ENCODE measurements around the gene GNG14.

Gene GNG14

DNA sequence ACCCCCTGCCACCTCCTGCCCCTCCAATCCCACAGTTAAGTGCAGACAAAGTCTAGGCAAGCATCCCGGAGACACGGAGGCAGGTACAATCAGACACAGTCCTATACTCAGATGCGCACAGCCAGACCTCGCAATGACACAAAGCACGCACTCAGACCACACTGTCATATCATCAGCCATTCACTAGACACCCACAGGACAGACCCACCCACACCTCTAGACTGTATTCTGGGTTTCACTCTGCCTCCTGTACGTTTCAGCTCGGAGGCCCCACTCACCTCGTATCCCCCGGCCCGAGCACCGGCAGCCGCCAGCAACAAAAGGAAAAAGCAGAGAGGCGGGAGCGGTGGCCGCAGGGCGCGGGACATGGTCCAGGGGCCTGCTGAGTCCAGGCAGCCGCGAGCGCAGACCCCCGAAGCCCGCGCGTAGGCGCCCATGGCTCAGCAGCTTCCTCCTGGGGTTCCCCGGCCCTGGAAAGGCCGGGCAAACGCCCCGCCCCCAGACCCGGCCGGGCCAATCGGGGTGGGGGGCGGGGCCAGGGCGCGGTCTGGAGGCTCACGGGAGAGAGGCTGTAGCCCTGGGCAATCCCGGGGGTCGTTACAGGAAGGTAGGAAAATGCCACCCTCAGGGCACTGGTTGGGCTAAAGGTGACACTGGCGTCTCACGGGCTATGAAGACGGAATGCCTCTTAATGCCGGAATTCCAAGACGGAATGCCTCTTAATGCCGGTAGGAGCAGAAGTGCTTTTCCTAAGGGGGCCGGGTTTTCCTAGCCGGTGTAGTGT lies 21.3 kb upstream of the GNG14 start, which contains the start of the genes MAN2B1 and WDR83:
MAN2B1 (minus strand) TSS at position 478 of the 784 bp plus-strand sequence; CDS start at position 437, 41 bp downstream.
WDR83 (plus strand) TSS at position 543 of the 784 bp plus-strand sequence. CDS start 2,984 bp downstream, outside the sequence.
- Histone ChIP-seq H3K27ac (peak within 1 kb of the TSS; percentile 76), H3K9ac (peak within 1 kb of the TSS; percentile 87)
- TF ChIP-seq Cebpa-rat (IDR thresholded peaks at IDR 0.05), result no peak

DNA sequence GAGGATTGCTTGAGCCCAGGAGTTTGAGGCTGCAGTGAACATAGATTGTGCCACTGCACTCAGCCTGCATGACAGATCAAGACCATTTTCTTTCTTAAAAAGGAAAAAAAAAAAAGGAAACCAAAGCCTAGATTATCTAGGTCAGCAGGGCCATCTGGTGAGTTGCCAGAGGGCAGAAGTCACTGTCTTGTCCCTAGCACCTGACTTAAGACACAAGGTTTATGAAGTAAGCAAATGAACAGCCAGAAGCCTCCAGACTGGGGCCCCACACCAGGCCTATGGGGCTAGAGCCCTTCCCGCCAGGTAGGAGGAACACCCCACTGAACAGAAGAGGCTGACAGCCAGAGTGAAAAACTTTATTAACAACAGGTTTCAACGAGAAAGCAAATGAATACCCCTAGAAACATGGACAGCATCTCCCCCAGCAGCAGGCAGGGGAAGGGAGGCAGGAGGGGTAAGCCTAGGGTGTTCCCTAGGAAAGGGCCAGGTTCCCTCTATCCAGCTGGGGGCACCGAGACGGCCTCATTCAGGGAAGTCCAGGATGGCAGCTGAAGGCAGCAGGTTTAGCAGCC lies 20.0 kb upstream of the GNG14 start:
- Histone ChIP-seq H3K36me3 (peaks cover 34% of the 10 kb centered on the region), H3K9me3 (no peaks in the 10 kb centered on the region), H3K4me2 (peak overlapping the region; percentile 88), H3K4me1 (peaks cover 52% of the 10 kb centered on the region), H4K20me1 (peaks cover 14% of the 10 kb centered on the region), H3K27me3 (no peaks in the 10 kb centered on the region), H3K27ac (no peak overlapping the region), H3K9ac (peak overlapping the region; percentile 94; the same call in 1 of the 2 replicates), H3K4me3 (peak overlapping the region; percentile 90)
- TF ChIP-seq Cebpa-rat (IDR thresholded peaks at IDR 0.05), result no peak

More for the DNA sequence above, 21.3 kb upstream of the GNG14 start, which contains the start of the genes MAN2B1 and WDR83:
- Histone ChIP-seq H3K4me3 (peak within 1 kb of the TSS; percentile 90), H3K27me3 (no peaks in the 10 kb centered on the region), H3K9me3 (no peaks in the 10 kb centered on the region), H3K36me3 (peaks cover 36% of the 10 kb centered on the region), H4K20me1 (peaks cover 6% of the 10 kb centered on the region; the same call in 1 of the 2 replicates), H3K4me1 (peaks cover 52% of the 10 kb centered on the region), H3K4me2 (peak within 1 kb of the TSS; percentile 88)

GRCh38 chr19:12668346-12668745 lies 19.5 kb upstream of the GNG14 start:
- H3K4me3 ChIP-seq, result peak overlapping the region; percentile 90
- H3K36me3 ChIP-seq, result peaks cover 34% of the 10 kb centered on the region
- no peaks in the 10 kb centered on the region for H3K9me3 ChIP-seq
- TF ChIP-seq Cebpa-rat (IDR thresholded peaks at IDR 0.05), result no peak
- H3K27ac ChIP-seq, result no peak overlapping the region
- H3K4me2 ChIP-seq, result peak overlapping the region; percentile 88
- H3K4me1 ChIP-seq, result peaks cover 52% of the 10 kb centered on the region
- H3K9ac ChIP-seq, result peak overlapping the region; percentile 94
- no peaks in the 10 kb centered on the region for H3K27me3 ChIP-seq
- H4K20me1 ChIP-seq, result peaks cover 17% of the 10 kb centered on the region

DNA sequence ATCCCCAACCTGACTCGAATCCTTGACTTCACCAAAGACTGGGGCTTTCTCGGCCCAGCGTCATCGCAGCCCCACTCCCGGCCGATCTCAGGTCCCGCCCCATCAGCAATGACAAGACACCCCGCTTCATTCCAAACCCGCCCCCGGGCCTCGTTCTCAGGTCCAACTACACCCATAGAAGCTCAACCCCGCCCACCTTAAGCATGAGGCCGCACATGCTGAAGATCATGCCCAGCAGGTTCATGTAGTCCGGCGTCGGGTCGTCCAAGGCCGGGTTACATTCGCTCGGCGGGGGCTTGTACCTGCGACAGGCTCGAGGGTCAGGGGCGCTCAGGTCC lies 18.9 kb upstream of the GNG14 start:
- Histone ChIP-seq H3K36me3 (peaks cover 34% of the 10 kb centered on the region), H3K4me1 (peaks cover 52% of the 10 kb centered on the region), H3K27ac (peak overlapping the region; percentile 96), H3K4me3 (peak overlapping the region; percentile 90), H3K9me3 (no peaks in the 10 kb centered on the region), H3K9ac (peak overlapping the region; percentile 94), H3K4me2 (peak overlapping the region; percentile 88), H3K27me3 (no peaks in the 10 kb centered on the region), H4K20me1 (peaks cover 21% of the 10 kb centered on the region)
- no peak for TF ChIP-seq Cebpa-rat (IDR thresholded peaks at IDR 0.05)

DNA sequence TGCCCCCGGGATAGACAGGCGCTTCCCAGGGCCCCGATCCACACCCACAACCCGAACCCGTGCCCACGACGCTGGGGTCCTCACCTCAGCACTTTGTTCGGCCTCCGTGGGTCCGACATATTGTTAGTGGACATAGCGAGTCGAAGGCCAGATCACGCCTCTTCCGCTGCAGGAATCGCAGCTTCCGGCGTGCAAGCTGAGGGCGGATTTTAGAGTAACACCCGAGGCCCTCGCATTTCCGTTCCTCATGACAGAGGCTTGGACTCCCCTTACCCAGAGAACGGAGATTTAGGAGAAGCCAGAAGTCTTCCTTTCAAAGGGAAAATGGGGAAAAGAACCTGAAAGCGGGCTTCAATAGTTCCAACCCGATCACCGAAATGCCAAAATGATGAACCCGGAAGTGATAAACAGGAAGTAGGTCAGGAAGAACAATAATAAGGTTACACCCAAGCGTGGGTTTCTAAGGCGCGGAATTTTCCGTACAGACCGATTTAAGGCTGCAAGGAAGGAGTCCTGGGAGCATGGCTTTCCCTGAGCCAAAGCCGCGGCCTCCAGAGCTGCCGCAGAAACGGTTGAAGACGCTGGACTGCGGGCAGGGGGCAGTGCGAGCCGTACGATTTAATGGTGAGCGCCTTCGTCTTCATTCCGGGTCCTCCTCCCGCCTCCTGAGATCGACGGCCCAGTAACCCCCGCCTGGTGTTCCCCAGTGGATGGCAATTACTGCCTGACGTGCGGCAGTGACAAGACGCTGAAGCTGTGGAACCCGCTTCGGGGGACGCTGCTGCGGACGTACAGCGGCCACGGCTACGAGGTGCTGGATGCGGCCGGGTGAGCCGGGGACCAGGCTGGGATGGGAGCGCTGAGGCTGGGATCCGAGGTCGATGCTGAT lies 18.3 kb upstream of the GNG14 start:
- H3K4me3 ChIP-seq, result peak overlapping the region; percentile 90
- H3K36me3 ChIP-seq, result peaks cover 34% of the 10 kb centered on the region
- peak overlapping the region; percentile 96 for H3K27ac ChIP-seq
- peak overlapping the region; percentile 88 for H3K4me2 ChIP-seq
- H3K4me1 ChIP-seq, result peaks cover 47% of the 10 kb centered on the region
- H4K20me1 ChIP-seq, result peaks cover 28% of the 10 kb centered on the region
- TF ChIP-seq Cebpa-rat (IDR thresholded peaks at IDR 0.05), result no peak
- no peaks in the 10 kb centered on the region for H3K27me3 ChIP-seq
- no peaks in the 10 kb centered on the region for H3K9me3 ChIP-seq
- peak overlapping the region; percentile 94 for H3K9ac ChIP-seq

- TF ChIP-seq Cebpa-rat (IDR thresholded peaks at IDR 0.05), result no peak
Measured at GRCh38 chr19:12670159-12670928, 17.5 kb upstream of the GNG14 start.

DNA sequence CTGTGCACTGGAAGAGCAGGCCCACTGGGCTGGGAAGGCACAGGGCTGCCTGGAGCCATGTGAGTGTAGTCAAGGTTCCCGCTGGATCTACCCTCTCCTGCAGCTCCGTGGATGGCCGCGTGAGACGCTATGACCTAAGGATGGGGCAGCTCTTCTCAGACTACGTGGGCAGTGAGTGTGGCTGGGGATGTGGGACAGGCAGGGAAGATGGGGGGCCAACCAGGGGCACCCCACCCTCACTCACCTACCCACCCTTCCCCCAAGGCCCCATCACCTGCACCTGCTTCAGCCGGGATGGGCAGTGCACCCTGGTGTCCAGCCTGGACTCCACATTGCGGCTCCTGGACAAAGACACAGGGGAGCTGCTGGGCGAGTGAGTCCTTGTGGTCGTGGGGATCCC lies 15.1 kb upstream of the GNG14 start:
- Histone ChIP-seq H3K4me1 (peaks cover 26% of the 10 kb centered on the region), H3K4me3 (no peak overlapping the region), H3K9ac (no peak overlapping the region), H3K4me2 (no peak overlapping the region), H3K27ac (no peak overlapping the region), H3K27me3 (no peaks in the 10 kb centered on the region), H4K20me1 (peaks cover 60% of the 10 kb centered on the region), H3K9me3 (no peaks in the 10 kb centered on the region), H3K36me3 (peaks cover 60% of the 10 kb centered on the region)
- TF ChIP-seq Cebpa-rat (IDR thresholded peaks at IDR 0.05), result no peak

More at GRCh38 chr19:12670159-12670928, 17.5 kb upstream of the GNG14 start:
- Histone ChIP-seq H4K20me1 (peaks cover 36% of the 10 kb centered on the region), H3K4me1 (peaks cover 38% of the 10 kb centered on the region), H3K4me3 (peak overlapping the region; percentile 90), H3K27ac (peak overlapping the region; percentile 96), H3K36me3 (peaks cover 36% of the 10 kb centered on the region), H3K9me3 (no peaks in the 10 kb centered on the region), H3K27me3 (no peaks in the 10 kb centered on the region), H3K4me2 (peak overlapping the region; percentile 88), H3K9ac (peak overlapping the region; percentile 94)

DNA sequence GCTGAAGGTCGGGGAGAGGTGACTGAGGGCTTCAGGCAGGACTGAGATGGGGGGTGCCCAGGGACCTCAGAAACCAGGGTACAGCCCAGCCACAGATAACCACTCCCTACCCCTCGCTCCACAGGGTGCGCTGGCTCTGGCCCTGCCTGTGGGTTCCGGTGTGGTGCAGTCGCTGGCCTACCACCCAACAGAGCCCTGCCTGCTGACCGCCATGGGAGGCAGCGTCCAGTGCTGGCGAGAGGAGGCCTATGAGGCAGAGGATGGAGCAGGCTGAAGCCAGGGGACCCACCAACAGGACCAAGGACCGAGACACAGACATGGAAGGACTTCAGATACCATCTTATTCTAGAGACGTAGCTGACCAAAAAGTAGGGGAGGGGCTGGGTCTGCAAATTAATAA lies 12.4 kb upstream of the GNG14 start:
- H4K20me1 ChIP-seq, result peaks cover 66% of the 10 kb centered on the region
- H3K4me1 ChIP-seq, result peaks cover 21% of the 10 kb centered on the region
- no peak overlapping the region for H3K4me2 ChIP-seq
- TF ChIP-seq Cebpa-rat (IDR thresholded peaks at IDR 0.05), result no peak
- H3K4me3 ChIP-seq, result no peak overlapping the region
- no peak overlapping the region for H3K27ac ChIP-seq
- no peaks in the 10 kb centered on the region for H3K9me3 ChIP-seq
- H3K36me3 ChIP-seq, result peaks cover 85% of the 10 kb centered on the region
- no peaks in the 10 kb centered on the region for H3K27me3 ChIP-seq
- H3K9ac ChIP-seq, result no peak overlapping the region

- Histone ChIP-seq H3K9ac (0 out of 2 replicates have a peak overlapping the region, but pooled peaks have one; percentile 24), H3K27ac (no peak overlapping the region), H3K9me3 (no peaks in the 10 kb centered on the region), H3K36me3 (peaks cover 85% of the 10 kb centered on the region), H3K4me2 (no peak overlapping the region), H3K4me1 (peaks cover 20% of the 10 kb centered on the region), H3K27me3 (no peaks in the 10 kb centered on the region), H4K20me1 (peaks cover 72% of the 10 kb centered on the region), H3K4me3 (no peak overlapping the region)
- no peak for TF ChIP-seq Cebpa-rat (IDR thresholded peaks at IDR 0.05)
Measured at GRCh38 chr19:12675940-12676339, 11.9 kb upstream of the GNG14 start.

Measured in BLaER1 (cell line).